ENCODE measurements around the gene COL6A6. TPM values are rescaled to one million over a fixed set of nuclear protein-coding genes. Genes with fewer than 3 reads are reported as not detected.

The COL6A6 gene
- total RNA-seq, 4 donors from 2014 or later, result not detected

DNA sequence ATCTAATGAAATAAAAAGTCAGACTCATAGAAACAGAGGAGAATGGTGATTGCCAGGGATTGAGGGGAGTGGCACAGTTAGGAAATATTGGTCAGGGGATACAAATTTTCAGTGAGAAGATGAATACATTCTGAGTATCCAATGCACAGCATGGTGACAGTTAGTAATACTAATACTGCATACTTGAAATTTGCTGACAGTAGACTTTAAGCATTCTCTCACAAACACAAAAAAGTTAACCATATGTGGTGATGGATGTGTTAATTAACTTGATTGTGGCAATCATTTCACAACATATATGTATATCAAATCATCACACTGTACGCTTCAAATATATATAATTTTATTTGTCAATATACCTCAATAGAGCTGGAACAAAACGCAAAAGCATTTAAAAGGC, 9.2 kb upstream of the COL6A6 start:
- TF ChIP-seq EP300 (IDR thresholded peaks at IDR 0.05) (no peak), POLR2AphosphoS5 (IDR thresholded peaks at IDR 0.05) (no peak), POLR2A (IDR thresholded peaks at IDR 0.05) (no peak)
- TF ChIP-seq, protein P1, sequence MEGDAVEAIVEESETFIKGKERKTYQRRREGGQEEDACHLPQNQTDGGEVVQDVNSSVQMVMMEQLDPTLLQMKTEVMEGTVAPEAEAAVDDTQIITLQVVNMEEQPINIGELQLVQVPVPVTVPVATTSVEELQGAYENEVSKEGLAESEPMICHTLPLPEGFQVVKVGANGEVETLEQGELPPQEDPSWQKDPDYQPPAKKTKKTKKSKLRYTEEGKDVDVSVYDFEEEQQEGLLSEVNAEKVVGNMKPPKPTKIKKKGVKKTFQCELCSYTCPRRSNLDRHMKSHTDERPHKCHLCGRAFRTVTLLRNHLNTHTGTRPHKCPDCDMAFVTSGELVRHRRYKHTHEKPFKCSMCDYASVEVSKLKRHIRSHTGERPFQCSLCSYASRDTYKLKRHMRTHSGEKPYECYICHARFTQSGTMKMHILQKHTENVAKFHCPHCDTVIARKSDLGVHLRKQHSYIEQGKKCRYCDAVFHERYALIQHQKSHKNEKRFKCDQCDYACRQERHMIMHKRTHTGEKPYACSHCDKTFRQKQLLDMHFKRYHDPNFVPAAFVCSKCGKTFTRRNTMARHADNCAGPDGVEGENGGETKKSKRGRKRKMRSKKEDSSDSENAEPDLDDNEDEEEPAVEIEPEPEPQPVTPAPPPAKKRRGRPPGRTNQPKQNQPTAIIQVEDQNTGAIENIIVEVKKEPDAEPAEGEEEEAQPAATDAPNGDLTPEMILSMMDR (IDR thresholded peaks at IDR 0.05), result no peak
- peaks cover 11% of the 10 kb centered on the region for H3K27me3 ChIP-seq
- ATAC-seq, result no peak
- no peaks in the 10 kb centered on the region for H3K4me1 ChIP-seq
- WGBS, 2 donors (ENCODE audit: low coverage in 1 of 2), result 86 to 96% methylated on average over 2 of the region's 2 CpGs
- no peaks in the 10 kb centered on the region for H3K36me3 ChIP-seq
- no peak overlapping the region for H3K4me3 ChIP-seq
- no peaks in the 10 kb centered on the region for H3K9me3 ChIP-seq
- H3K27ac ChIP-seq, result no peak overlapping the region

DNA sequence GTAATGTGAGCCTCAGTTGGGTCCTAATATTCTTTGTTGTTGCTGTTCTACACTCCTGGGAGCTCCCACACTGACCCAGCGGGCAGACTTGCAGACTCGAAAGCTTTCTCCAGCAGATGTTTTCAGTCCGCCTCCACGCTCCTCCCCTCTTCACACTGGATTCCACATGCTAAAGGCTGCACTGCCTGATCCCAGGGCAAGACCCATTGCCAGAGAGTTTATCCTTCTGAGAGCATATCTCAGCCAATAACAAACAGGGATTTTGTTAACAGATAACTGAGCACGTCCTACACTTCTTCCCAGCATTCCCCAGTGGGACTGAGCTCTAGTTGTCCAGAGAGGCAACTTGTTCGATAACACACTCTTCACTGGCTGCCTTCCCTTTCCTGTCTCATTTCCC, 8.0 kb upstream of the COL6A6 start:
- Histone ChIP-seq H3K27ac (no peak overlapping the region), H3K9me3 (no peaks in the 10 kb centered on the region), H3K36me3 (no peaks in the 10 kb centered on the region), H3K27me3 (peaks cover 11% of the 10 kb centered on the region), H3K4me3 (no peak overlapping the region), H3K4me1 (no peaks in the 10 kb centered on the region)
- WGBS, 2 donors (ENCODE audit: low coverage in 1 of 2), result 31% methylated on average over 6 of the region's 6 CpGs; no CpG with 5 or more reads in 1 of the 2 donors
- no peak for ATAC-seq
- TF ChIP-seq EP300 (IDR thresholded peaks at IDR 0.05) (no peak), POLR2AphosphoS5 (IDR thresholded peaks at IDR 0.05) (no peak), POLR2A (IDR thresholded peaks at IDR 0.05) (no peak)
- TF ChIP-seq, protein P1 (IDR thresholded peaks at IDR 0.05), result no peak

DNA sequence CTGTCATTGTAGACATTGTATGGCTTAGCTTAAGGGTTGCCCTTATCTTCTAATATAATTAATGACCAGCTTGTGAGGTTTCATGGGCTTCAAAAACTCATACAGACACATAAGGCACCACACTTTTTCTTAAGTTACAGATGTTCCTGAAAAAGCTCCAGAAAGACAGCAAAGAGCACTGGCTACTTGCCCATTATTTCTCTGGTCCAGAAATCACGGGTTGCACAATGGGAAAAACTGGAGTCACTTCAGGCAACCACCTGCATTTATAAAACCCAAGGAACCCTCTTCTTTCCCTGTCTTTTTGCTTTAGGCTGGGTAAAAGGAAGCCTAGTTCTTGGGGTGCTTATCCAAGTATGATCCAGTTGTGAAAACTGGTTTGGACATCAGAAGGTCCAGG, 2.3 kb upstream of the COL6A6 start:
- TF ChIP-seq POLR2AphosphoS5 (IDR thresholded peaks at IDR 0.05) (no peak), POLR2A (IDR thresholded peaks at IDR 0.05) (no peak), EP300 (IDR thresholded peaks at IDR 0.05) (no peak)
- TF ChIP-seq, protein P1 (IDR thresholded peaks at IDR 0.05), result no peak
- no peaks in the 10 kb centered on the region for H3K36me3 ChIP-seq
- WGBS, 2 donors (ENCODE audit: low coverage in 1 of 2), result 10 to 57% methylated on average over 1 of the region's 1 CpG
- H3K27ac ChIP-seq, result no peak overlapping the region
- H3K9me3 ChIP-seq, result no peaks in the 10 kb centered on the region
- H3K27me3 ChIP-seq, result peaks cover 46% of the 10 kb centered on the region
- peaks cover 0 to 11% (median 0%) of the 10 kb centered on the region in 3 donors for H3K4me1 ChIP-seq
- no peak for ATAC-seq
- H3K4me3 ChIP-seq, result no peak overlapping the region

DNA sequence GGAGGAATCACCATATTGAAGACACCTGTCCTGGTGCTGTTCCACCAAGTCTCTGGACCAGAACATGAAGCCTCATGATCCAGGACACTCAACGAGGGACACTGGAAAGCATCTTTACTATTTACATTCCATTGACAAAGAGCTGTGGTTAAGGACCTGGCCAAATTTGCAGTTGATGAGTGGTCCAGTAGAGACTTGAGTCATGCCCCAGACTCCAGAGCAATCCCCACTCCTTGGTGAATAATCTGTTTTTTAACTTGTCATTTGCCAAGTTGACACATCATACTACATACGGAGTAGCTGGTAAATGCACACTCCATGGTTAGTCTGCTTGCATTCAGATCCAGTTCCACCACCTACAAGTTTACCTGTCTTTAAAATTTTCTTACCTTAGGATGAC, 1.2 kb upstream of the COL6A6 start:
- Histone ChIP-seq H3K36me3 (no peaks in the 10 kb centered on the region), H3K27ac (no peak overlapping the region), H3K4me3 (no peak overlapping the region), H3K4me1 (peaks cover 0 to 11% (median 0%) of the 10 kb centered on the region in 3 donors), H3K27me3 (peaks cover 46% of the 10 kb centered on the region), H3K9me3 (no peaks in the 10 kb centered on the region)
- no peak for ATAC-seq
- WGBS, 2 donors (ENCODE audit: low coverage in 1 of 2), result 78 to 100% methylated on average over 1 to 2 of the region's 2 CpGs
- TF ChIP-seq POLR2AphosphoS5 (IDR thresholded peaks at IDR 0.05) (no peak), EP300 (IDR thresholded peaks at IDR 0.05) (no peak), POLR2A (IDR thresholded peaks at IDR 0.05) (no peak)
- TF ChIP-seq, protein P1 (IDR thresholded peaks at IDR 0.05), result no peak

DNA sequence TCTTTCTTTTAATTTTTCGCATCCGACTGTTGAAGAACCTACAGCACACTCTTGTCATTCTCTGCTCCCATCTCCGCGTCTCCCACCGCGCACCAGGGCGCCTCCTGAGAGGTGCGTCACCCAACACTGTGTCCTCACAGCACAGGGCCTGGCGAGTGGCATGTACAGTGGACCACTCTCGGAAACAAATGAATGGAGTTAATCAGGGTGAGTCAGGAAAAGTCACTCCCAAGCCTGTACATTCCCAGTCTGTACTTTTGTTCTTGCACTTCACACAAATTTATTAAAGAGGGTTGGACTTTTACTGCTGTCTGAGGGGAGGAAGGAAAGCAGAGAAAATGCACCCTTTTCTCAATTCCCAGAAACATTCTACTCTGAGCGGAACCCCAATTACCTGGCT, 625 bp downstream of the COL6A6 start:
- Histone ChIP-seq H3K27me3 (peaks cover 46% of the 10 kb centered on the region), H3K4me1 (peaks cover 0 to 11% (median 0%) of the 10 kb centered on the region in 3 donors), H3K36me3 (no peaks in the 10 kb centered on the region), H3K27ac (no peak overlapping the region), H3K4me3 (no peak overlapping the region), H3K9me3 (no peaks in the 10 kb centered on the region)
- ATAC-seq, result no peak
- TF ChIP-seq POLR2A (IDR thresholded peaks at IDR 0.05) (no peak), EP300 (IDR thresholded peaks at IDR 0.05) (no peak), POLR2AphosphoS5 (IDR thresholded peaks at IDR 0.05) (no peak)
- TF ChIP-seq, protein P1 (IDR thresholded peaks at IDR 0.05), result no peak
- 17 to 18% methylated on average over 4 to 10 of the region's 11 CpGs for whole genome bisulfite sequencing, 2 donors (ENCODE audit: low coverage in 1 of 2)
